SK-N-SH treated with all-trans-retinoic acid at 6 μM for 48 hours (cell line): ENCODE measurements around the gene KCNK4.

Experiments
- ARNTL ChIP-seq: fragments of 450-650 bp; formaldehyde crosslinking; IDR thresholded peaks from 2 replicates; pipeline ENCODE4 v1.5.0; 2020; ENCODE audit warnings: low read depth, mild to moderate bottlenecking, moderate library complexity, borderline replicate concordance
- BACH2 ChIP-seq: fragments of 250-450 bp; sonication (Bioruptor Pico); IDR thresholded peaks from 2 replicates; pipeline ENCODE4 v1.9.0; 2021; ENCODE audit warnings: mild to moderate bottlenecking, borderline replicate concordance
- CREB5 ChIP-seq: fragments of 250-450 bp; sonication (Bioruptor Pico); IDR thresholded peaks from 2 replicates; pipeline ENCODE4 v1.5.1; 2020; ENCODE audit warnings: low read depth, mild to moderate bottlenecking, moderate library complexity
- ESRRG ChIP-seq: fragments of 250-450 bp; sonication (Bioruptor Pico); IDR thresholded peaks from 2 replicates; pipeline ENCODE4 v1.6.1; 2021; ENCODE audit warnings: mild to moderate bottlenecking
- ISL1 ChIP-seq: fragments of 250-450 bp; sonication (Bioruptor Pico); IDR thresholded peaks from 2 replicates; pipeline ENCODE4 v2.1.2; 2022; ENCODE audit warnings: mild to moderate bottlenecking, moderate library complexity
- PATZ1 ChIP-seq: fragments of 250-450 bp; sonication (Bioruptor Pico); IDR thresholded peaks from 2 replicates; pipeline ENCODE4 v1.8.0; 2020; ENCODE audit warnings: mild to moderate bottlenecking, moderate library complexity, borderline replicate concordance
- POU6F1 ChIP-seq: fragments of 250-450 bp; sonication (Bioruptor Pico); IDR thresholded peaks from 2 replicates; pipeline ENCODE4 v1.8.0; 2021; ENCODE audit warnings: low read depth, mild to moderate bottlenecking, moderate library complexity, borderline replicate concordance
- PPARA ChIP-seq: fragments of 250-450 bp; sonication (Bioruptor Pico); IDR thresholded peaks from 2 replicates; pipeline ENCODE4 v1.5.0; 2020; ENCODE audit warnings: mild to moderate bottlenecking, borderline replicate concordance
- RARB ChIP-seq: fragments of 250-450 bp; sonication (Bioruptor Pico); IDR thresholded peaks from 2 replicates; pipeline ENCODE4 v1.8.0; 2021; ENCODE audit warnings: mild to moderate bottlenecking, moderate library complexity
- SNAI2 ChIP-seq: fragments of 250-450 bp; sonication (Bioruptor Pico); IDR thresholded peaks from 2 replicates; pipeline ENCODE4 v1.5.0; 2020; ENCODE audit warnings: mild to moderate bottlenecking, moderate library complexity
- TCF4 ChIP-seq: fragments of 250-450 bp; sonication (Bioruptor Pico); IDR thresholded peaks from 2 replicates; pipeline ENCODE4 v1.8.0; 2021; ENCODE audit warnings: mild to moderate bottlenecking, moderate library complexity, borderline replicate concordance
- TOX ChIP-seq: fragments of 250-450 bp; sonication (Bioruptor Pico); IDR thresholded peaks from 2 replicates; pipeline ENCODE4 v1.8.0; 2021; ENCODE audit warnings: mild to moderate bottlenecking, moderate library complexity, borderline replicate concordance
- ZFP30 ChIP-seq: fragments of 450-650 bp; formaldehyde crosslinking; IDR thresholded peaks from 2 replicates; pipeline ENCODE4 v1.5.0; 2022; ENCODE audit warnings: mild to moderate bottlenecking, moderate library complexity

- TF ChIP-seq BACH2 (CRISPR knock-in tag) (no peak), RARB (CRISPR knock-in tag) (no peak), ESRRG (CRISPR knock-in tag) (no peak), PATZ1 (no peak), TCF4 (no peak), ZFP30 (CRISPR knock-in tag) (no peak), ARNTL (CRISPR knock-in tag) (no peak), CREB5 (no peak), SNAI2 (CRISPR knock-in tag) (no peak), POU6F1 (no peak), PPARA (CRISPR knock-in tag) (no peak), ISL1 (no peak), TOX (CRISPR knock-in tag) (no peak)
Measured at GRCh38 chr11:64330888-64331287, 39.8 kb downstream of the KCNK4 start.
